GM21786 (cell line): Measurements from ENCODE around the gene ANKRD12.

Experiments used
- ATAC-seq: cut with Tn5 transposase; IDR thresholded peaks from one replicate; pipeline ENCODE4 v1.9.1; 2021; ENCODE audit not compliant: unreplicated experiment

Gene ANKRD12

GRCh38 chr18:9334973-9335696, 198.6 kb downstream of the ANKRD12 start:
- ATAC-seq: peak; percentile 37
